Vagina (tissue), 2 donors: Measurements from ENCODE around the gene PADI3. TPM values are rescaled to one million over a fixed set of nuclear protein-coding genes. Genes with fewer than 3 reads are reported as not detected.

Experiments
- DNase-seq, 2 donors: peaks; one replicate each; pipeline ENCODE4 v3.0.0-alpha.2; 2017; ENCODE audit errors: extremely low spot score in 2 of 2
- H3K27ac ChIP-seq: fragments of 200-600 bp; sonication (generic); one replicate; pipeline ENCODE4 v1.5.1; 2019
- H3K27me3 ChIP-seq: fragments of 200-600 bp; sonication (generic); one replicate; pipeline ENCODE4 v1.5.1; 2019
- H3K36me3 ChIP-seq, 2 donors: fragments of 200-600 bp; sonication (generic); one replicate each; pipeline ENCODE4 v1.5.1; 2017 to 2019
- H3K4me1 ChIP-seq: fragments of 200-600 bp; sonication (generic); one replicate; pipeline ENCODE4 v1.5.1; 2019
- H3K4me3 ChIP-seq, 2 donors: fragments of 200-600 bp; sonication (generic); 1 replicate in 1 of 2; 2 replicates in 1 of 2; pipeline ENCODE4 v1.5.1; 2016 to 2019
- H3K9me3 ChIP-seq: fragments of 200-600 bp; sonication (generic); one replicate; pipeline ENCODE4 v1.5.1; 2019
- CTCF ChIP-seq, 3 experiments: fragments of 450-650 bp in 2 of 3; fragments of 200-600 bp in 1 of 3; sonication (generic) in 1 of 3; IDR thresholded peaks; one replicate each; pipeline ENCODE4 v1.5.1; 2017 to 2019; ENCODE audit warnings: antibody characterized with exemption in 3 of 3, mild to moderate bottlenecking in 2 of 3, moderate library complexity in 2 of 3
- POLR2A ChIP-seq, 2 donors: fragments of 450-650 bp; IDR thresholded peaks; one replicate each; pipeline ENCODE4 v1.6.1; 2017; ENCODE audit warnings: antibody characterized with exemption in 2 of 2, mild to moderate bottlenecking in 2 of 2, moderate library complexity in 2 of 2
- POLR2AphosphoS5 ChIP-seq, 2 donors: sonication (generic); formaldehyde crosslinking; IDR thresholded peaks; one replicate each; pipeline ENCODE4 v1.9.0; 2017; ENCODE audit warnings: antibody characterized with exemption in 2 of 2, mild to moderate bottlenecking in 2 of 2, low read depth in 1 of 2; ENCODE audit not compliant: insufficient read depth in 1 of 2
- intact Hi-C: fragments of 100-400 bp; cut with DNase I; formaldehyde crosslinking; loops from one replicate; pipeline ENCODE4 v1.15.1; 2023
- total RNA-seq: library from RNA; depleted of rRNA; stranded (reverse); fragments of >200 nt; gene quantifications from one replicate; pipeline ENCODE4 v1.2.3, GENCODE V29; 2016

Gene PADI3
- total RNA-seq, 1 donor from 2014 or later = 7.1 TPM

GRCh38 chr1:17260264-17260663 is 11.4 kb downstream of the PADI3 start:
- H3K4me3 ChIP-seq = no peak overlapping the region
- no peaks in the 10 kb centered on the region for H3K9me3 ChIP-seq
- DNase-seq = no peak
- TF ChIP-seq CTCF (IDR thresholded peaks at IDR 0.05) = no peak
- no peak for TF ChIP-seq POLR2A (IDR thresholded peaks at IDR 0.05)
- TF ChIP-seq POLR2AphosphoS5 (IDR thresholded peaks at IDR 0.05; ENCODE audit: insufficient read depth in 1 of 2, low read depth in 1 of 2) = no peak
- peaks cover 4% of the 10 kb centered on the region for H3K4me1 ChIP-seq
- intact Hi-C loops = no loop called here
- no peak overlapping the region for H3K27ac ChIP-seq
- no peaks in the 10 kb centered on the region for H3K27me3 ChIP-seq
- H3K36me3 ChIP-seq = no peaks in the 10 kb centered on the region

DNA sequence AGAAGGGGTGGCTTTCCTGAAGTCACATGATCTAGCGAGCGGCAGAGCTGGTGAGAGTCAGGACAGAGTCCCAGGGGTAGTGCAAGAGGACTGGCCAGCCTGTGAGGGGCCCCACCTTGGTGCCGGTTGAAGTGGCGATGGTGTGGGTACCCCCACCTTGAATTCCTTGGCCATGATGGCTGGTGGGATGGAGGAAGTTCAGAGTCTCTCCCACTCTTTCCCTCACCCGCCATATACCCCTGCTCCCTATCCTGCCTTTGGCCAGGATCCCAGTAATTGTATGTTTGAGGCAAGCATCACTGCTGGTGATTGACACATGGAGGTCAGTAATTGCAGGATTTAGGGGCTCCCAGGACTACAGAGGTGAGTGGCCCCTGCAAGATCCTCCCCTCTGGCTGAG is 11.8 kb downstream of the PADI3 start:
- no peak overlapping the region for H3K27ac ChIP-seq
- no peak overlapping the region for H3K4me3 ChIP-seq
- H3K9me3 ChIP-seq = no peaks in the 10 kb centered on the region
- no peaks in the 10 kb centered on the region for H3K27me3 ChIP-seq
- TF ChIP-seq CTCF (IDR thresholded peaks at IDR 0.05) (no peak), POLR2AphosphoS5 (IDR thresholded peaks at IDR 0.05; ENCODE audit: insufficient read depth in 1 of 2, low read depth in 1 of 2) (no peak), POLR2A (IDR thresholded peaks at IDR 0.05) (no peak)
- no peaks in the 10 kb centered on the region for H3K36me3 ChIP-seq
- no peak for DNase-seq
- intact Hi-C loops = no loop called here
- H3K4me1 ChIP-seq = peaks cover 4% of the 10 kb centered on the region

- Histone ChIP-seq H3K27me3 (no peaks in the 10 kb centered on the region), H3K4me1 (no peaks in the 10 kb centered on the region), H3K36me3 (no peaks in the 10 kb centered on the region), H3K9me3 (no peaks in the 10 kb centered on the region), H3K27ac (no peak overlapping the region), H3K4me3 (no peak overlapping the region)
- TF ChIP-seq POLR2AphosphoS5 (IDR thresholded peaks at IDR 0.05; ENCODE audit: insufficient read depth in 1 of 2, low read depth in 1 of 2) = no peak
- no peak for TF ChIP-seq POLR2A (IDR thresholded peaks at IDR 0.05)
- no peak for TF ChIP-seq CTCF (IDR thresholded peaks at IDR 0.05)
- DNase-seq = no peak
- intact Hi-C loops = no loop called here
Measured at GRCh38 chr1:17263936-17264335, 15.0 kb downstream of the PADI3 start.

DNA sequence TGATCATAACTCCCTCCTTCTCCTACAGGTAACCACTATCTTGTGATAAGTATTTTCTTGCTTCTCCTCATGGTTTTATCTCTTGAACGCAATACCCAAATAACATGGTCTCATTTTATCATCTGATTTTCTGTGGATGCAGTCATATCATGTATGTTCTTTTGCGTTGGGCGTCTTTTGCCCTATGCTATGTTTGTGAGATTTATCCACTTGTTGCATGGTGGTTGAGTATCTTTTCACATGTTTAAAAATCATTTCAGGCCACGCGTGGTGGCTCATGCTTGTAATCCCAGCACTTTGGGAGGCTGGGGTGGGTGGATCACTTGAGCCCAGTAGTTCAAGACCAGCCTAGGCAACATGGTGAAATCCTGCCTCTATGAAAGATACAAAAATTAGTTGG is 15.6 kb downstream of the PADI3 start:
- Histone ChIP-seq H3K36me3 (no peaks in the 10 kb centered on the region), H3K27me3 (no peaks in the 10 kb centered on the region), H3K9me3 (no peaks in the 10 kb centered on the region), H3K27ac (no peak overlapping the region), H3K4me1 (no peaks in the 10 kb centered on the region), H3K4me3 (no peak overlapping the region)
- intact Hi-C loops = no loop called here
- TF ChIP-seq POLR2AphosphoS5 (IDR thresholded peaks at IDR 0.05; ENCODE audit: insufficient read depth in 1 of 2, low read depth in 1 of 2) (no peak), CTCF (IDR thresholded peaks at IDR 0.05) (no peak), POLR2A (IDR thresholded peaks at IDR 0.05) (no peak)
- no peak for DNase-seq

- no peak for DNase-seq
- no peak overlapping the region for H3K4me3 ChIP-seq
- no peak overlapping the region for H3K27ac ChIP-seq
- H3K36me3 ChIP-seq = no peaks in the 10 kb centered on the region
- H3K9me3 ChIP-seq = no peaks in the 10 kb centered on the region
- TF ChIP-seq POLR2A (IDR thresholded peaks at IDR 0.05) (no peak), POLR2AphosphoS5 (IDR thresholded peaks at IDR 0.05; ENCODE audit: insufficient read depth in 1 of 2, low read depth in 1 of 2) (no peak), CTCF (IDR thresholded peaks at IDR 0.05) (no peak)
- H3K4me1 ChIP-seq = no peaks in the 10 kb centered on the region
- no peaks in the 10 kb centered on the region for H3K27me3 ChIP-seq
- intact Hi-C loops = no loop called here
Measured at GRCh38 chr1:17265162-17265561, 16.3 kb downstream of the PADI3 start.
